ENCODE data around the gene SYNCRIP.
"Not testable (repeated sequence)": the region's sequence is repeated elsewhere in the genome, so short reads cannot be mapped to it uniquely, and the experiment has no call there.

SYNCRIP gene

DNA sequence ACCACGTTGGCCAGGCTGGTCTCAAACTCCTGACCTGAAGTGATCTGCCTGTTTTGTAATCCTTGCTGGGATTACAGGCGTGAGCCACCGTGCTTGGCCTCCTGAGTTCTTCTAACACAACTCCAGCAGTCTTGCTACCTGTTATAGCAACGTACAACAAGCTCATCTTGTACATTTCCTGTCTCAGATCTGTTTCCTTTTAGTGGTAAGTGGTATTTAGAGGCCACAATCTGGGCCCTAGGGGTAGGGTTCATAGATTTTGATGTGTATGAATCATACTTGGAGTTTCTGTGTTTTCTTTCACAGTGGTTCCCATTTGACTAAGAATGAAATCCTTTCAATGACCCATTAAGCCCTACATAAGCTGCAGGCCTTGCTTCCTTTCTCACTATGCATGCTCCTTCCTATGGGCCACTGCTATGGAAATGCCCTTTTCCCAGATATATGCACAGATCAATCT, 27.1 kb upstream of the SYNCRIP start:
- DNase-seq, result no peak

DNA sequence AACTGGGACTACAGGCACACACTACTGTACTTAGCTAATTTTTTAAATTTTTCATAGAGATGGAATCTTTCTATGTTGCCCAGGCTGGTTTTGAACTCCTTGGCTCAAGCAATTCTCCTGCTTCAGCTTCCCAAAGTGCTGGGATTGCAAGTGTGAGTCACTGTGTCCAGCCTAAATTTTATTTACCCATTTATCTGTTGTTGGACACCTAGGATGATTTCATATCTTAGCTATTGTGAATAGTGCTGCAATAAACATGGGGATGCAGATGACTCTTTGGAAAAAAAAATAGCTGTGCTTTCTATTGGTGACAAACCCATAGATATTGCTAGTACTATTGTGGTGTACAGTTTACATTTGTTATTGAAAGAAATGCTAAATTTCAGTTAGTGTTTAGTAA, 19.6 kb upstream of the SYNCRIP start:
- no peak for DNase-seq

DNA sequence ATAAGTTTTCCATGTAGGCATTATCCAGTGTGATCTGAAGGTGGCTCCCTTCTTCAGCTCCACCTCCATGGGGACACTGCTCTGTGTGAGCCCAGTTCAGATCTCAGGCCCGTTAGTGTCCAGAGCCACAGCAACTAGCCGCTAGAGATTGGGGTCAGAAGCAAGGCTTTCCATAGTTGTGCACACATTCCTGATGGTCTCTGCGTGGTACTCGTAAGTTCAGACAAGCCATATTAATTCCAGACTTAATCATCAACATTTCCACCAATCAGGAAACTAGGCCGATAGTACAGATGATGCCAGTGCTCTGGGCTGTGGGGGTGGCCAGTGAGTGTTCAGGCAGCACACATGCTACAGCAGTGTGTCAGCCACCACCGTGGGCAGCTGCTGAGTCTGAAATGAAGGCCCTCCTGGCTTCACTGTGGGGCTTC, 17.5 kb upstream of the SYNCRIP start:
- DNase-seq, result no peak

DNA sequence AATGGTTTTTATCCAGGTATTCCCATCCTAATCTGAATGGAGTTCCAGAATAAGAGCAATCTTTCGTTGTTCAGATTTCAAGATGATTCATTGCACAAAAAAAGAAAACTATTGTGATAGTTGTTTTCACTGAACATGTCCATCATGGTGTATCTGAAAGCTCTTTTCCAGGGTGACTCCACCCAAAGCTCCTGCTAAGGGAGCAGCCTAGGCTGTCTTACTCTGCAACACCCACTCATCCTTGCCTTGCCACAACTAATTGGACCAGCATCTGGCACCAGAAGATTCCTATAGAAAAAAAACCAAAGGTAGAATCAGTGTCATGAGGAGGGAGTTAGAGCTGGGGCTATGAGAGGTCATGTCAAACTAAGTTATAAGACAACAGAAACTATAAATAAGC, 7.9 kb upstream of the SYNCRIP start:
- no peak for DNase-seq

DNA sequence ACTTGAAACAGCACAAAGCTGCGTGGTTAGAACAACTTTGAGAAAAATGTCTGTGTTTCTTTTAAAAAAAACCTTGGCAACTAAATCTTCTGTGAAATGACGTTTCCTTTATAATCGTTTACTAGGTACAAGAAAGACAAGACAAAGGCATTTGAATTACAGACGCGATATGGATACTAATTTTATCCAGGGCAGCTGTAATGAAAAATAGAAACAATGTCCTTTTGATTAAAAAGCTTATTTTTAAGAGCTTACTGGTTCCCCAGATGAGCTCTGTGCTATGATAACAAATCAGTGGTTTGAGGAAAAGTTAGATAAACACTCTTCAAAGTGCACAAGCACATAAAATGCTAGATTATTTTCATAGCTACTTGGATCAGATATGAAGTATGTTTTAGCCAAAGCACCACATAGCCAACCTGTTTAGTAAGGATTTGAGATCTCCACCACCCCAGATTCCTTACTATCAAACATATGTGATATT, 1.6 kb upstream of the SYNCRIP start:
- no peak for DNase-seq

DNA sequence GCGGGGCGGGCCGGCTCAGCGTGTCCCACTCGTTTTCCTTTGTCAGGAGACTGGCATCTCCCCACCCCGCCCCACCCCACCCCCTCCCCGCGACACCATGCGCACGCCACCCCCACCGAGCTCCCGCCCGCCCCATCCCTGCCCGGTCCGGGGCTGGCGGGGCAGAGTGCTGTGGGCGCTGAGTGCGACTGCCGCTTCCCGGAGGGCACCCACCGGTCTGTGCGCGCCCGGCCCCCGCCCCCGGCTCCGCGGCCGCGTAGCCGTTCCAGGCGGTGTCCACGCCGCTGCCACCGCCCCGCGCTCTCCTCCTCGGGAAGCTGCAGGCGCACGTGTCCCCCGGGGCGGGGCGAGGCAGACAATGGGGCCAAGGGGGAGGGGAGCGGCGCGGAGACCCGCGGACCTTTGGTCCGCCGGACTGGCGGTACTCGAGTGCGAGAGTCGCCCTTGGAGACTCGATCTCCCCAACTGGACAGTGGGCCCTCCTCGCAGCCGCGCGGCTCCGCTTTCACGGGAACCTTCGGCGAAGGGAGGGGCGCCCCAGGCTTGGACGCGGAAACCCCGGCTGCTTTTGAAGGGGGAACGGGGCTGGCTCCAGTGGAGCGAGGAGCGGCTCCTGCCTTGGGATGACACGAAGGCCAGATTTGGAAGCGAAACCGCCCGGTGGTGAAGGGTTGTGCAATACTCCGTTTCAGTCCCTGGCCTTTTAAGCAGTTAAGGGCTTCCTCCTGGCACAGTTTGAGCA, 1.0 kb upstream of the SYNCRIP start:
- DNase-seq, result peak; percentile 61

DNA sequence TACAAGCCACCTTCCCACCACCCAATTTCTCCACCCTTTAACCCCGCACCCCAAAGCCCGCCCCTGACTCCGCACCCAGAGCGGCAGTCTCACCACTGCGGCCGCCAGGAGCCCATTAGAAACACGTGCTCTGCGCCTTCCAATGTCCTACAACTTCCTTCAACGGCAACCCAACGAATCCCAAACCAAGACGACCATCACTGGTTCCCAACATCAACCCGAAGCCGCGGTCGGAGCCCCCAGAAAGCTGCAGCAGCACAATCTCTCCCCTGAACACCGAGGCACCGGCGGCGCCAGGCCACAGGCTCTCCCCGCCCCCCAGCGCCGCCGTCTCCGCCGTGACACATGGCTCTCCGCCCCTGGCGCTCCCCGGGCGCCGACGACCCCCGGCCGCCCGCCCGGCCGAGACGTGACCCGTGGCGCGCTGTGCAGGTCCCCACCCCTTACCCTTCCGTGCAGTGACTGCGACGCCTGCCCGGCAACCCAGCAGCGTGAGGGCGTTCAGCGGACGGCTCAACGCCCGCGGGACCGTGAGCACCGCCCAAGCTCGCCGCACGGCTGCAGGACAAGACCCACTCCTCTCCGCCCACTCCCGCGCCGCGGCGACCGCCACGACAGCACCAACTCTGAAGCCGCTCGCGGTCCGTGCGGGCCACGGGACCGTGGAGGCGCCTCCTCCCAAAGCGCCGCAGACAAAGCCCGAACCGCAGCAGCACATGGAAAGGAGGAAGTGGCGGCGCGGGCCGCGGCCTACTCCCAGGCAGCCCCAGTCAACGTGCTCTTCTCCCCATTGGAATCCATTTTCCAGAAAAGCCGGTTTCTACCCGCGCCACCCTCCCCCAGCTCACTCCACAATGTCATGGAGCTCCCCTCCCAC, 551 bp downstream of the SYNCRIP start:
- no peak for DNase-seq

DNA sequence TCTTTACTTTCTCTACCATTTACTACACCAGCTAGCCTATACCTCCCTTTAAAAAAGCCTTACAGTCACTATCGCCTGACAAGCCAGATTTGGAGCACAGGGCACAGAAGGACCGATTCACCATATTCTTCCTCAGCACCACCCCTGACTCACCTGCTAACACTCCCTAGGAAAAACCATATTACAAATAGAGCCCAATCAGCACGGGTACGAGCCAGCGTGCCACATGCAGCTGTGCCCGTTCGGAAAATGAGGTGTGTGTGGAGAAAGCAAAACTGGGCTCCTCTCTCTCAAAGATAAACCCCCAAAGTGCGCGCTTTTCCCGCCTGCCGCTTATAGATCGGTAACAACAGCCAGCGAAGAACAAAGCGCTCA, 1.2 kb downstream of the SYNCRIP start:
- DNase-seq, result no peak

DNA sequence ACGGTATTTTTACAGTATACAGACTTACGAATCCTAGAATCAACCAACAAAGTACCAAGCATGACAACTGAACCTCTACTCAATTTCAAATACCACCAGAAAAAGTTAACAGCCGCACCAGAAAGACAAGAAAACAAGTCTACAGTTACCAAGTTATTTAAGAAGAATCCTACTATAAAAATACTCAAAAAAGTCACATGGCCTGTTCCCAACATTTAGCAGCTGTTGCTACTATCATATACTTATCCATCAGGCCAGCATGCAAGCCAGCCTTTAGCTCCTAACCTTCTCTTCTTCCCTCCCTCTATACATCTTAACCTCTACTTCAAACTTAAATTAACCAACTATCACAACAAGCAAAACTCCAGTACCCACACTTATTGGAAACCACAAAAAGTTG, 1.9 kb downstream of the SYNCRIP start:
- DNase-seq, result no peak

DNA sequence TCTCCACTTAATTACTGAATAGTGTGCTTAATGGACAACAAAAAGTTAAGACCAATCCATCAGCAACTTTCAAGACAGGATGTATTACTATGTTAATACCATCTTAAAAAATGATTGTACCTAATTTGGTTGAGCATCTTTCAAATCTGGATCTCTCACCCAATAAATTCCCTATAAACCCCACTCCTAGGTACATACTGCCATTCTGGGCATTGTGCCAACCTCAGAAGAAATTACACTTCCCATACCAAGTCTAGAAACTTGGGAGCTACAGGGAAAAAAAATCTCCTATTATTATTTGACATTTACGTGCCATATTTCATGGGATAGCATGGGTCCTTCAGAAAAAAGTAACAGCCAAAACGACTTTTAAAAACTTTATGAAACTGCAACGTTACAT, 5.1 kb downstream of the SYNCRIP start:
- DNase-seq, result no peak

DNA sequence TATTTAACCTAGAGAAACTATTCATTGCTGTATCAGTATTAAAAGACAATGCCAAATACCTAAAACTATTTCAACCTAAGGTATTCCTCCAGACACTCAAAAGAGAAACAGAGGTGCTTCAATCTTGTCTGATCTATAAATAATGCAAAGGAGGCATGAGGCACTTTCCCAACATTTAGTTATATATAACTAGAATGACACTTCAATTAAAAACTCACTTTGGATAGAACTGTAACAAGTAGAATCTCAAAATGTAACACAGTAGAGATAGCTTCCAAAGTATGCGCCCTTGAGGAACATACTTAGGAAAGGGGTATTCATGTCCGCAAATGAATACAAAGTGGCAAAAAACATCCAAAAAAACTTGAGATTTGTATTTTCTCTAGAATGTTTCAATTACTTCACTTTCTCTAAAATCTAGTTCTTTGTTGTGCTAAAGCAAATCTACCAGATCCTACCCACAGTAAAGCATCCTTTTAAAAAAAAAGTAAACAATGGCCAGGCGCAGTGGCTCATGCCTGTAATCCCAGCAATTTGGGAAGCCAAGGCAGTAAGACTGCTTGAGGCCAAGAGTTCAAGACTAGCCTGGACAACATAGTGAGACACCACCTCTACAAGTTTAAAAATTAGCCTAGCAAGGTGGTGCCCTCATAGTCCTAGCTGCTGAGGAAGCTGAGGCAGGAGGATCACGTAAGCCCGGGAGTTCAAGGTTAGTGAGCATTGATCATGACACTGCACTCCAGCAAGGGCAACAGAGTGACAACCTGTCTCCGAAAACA, 10.3 kb downstream of the SYNCRIP start:
- no peak for DNase-seq

DNA sequence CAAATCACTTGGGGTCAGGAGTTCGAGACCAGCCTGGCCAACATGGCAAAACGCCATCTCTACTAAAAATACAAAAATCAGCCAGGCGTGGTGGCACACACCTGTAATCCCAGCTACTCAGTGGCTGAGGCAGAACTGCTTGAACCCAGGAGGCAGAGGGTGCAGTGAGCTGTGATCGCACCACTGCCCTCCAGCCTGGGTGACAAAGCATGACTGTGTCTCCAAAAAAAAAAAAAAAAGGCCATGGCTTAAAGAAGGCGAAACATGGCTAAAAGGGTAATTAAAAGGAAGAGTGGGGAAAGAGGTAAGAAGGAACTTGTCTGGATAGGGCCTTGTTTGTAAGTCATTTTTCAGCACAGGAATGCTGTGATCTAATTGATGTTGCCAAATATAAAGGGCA, 11.6 kb downstream of the SYNCRIP start:
- DNase-seq, result not testable (repeated sequence)

DNA sequence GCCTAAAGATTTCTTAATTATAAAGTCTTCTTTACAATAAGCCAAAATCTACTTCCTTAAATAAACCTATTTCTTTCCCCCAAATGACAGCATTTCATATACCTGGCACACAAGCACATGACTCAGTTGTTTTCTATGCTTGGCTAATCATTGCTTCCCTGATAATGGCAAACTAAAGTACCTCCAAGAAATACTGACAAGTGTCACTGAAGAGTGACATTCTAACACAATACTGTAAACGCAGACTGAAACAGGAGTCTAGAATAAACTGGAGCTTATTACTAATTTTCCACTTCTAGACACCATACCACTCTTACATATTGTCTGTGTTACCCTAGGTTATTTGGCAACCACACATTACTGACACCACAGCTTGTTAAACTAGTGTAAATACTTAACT, 14.3 kb downstream of the SYNCRIP start:
- DNase-seq, result no peak

DNA sequence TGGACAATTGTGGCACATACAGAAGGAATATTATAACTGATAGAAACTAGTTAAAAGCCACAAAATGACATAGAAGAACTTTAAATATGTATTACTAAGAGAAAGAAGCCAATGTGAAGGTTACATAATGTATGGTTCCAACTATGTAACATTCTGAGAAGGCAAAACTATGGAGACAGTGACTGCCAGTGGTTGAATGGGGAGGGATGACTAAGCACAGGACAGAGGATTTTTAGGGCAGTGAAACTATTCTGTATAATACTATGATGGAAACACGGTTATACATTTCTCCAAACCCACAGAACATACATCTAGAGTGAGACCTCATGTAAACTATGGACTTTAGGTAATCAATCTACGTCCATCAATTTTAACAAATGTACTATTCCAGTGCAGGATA, 22.4 kb downstream of the SYNCRIP start:
- DNase-seq, result no peak

DNA sequence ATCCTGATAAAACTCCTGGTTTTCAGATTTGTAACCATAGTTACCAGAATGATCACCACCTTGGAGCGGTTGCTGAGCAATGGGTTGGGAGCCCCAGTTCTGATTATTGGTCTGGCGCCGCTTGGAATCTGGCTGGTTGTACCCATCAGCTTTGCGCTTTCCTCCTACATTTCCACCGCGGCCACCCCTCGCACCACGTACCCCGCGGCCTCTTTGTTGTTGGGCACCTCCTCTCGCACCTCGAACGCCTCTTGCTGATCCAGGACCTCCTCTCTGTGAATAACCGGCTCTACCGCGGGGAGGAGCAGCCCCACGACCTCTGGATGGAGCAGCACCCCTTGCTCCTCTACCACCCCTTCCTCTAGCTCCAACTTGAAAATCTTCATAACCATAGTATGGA, 27.9 kb downstream of the SYNCRIP start:
- DNase-seq, result no peak

DNA sequence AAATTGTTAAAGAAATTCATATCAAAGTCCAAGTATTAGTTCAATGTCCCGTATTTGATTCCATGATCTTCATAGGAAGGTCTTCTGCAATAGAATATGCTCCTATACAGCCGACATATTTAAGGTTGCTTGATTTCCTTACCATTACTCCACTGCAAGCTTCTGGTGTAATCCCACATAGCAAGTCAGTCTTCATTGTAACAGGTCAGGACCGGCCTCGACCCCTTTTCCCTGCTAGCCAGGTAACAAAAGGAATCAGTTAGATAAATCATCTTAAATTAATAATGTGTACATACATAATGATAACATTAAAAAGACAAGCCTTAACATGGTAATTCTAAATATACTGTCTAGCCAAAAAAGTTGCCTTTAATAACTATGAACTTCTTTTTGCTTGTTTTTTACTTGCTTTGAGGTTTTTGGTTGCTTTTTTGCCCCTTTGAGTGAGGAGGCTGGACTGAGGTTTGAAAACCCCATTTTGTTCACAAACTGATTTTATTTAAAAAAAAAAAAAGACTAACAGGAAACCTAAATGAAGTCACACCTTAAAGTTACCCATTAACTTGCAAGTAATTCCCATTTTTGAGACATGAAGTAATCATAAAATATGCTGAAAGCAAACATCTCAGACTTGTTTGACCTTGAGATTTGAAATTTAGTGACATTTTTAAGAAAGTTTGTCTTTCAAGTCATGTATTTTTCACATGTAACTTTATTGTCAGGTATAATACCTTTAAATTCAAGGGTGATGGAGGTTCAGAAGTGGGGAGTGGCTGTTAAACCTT, 29.8 kb downstream of the SYNCRIP start:
- DNase-seq, result no peak

DNA sequence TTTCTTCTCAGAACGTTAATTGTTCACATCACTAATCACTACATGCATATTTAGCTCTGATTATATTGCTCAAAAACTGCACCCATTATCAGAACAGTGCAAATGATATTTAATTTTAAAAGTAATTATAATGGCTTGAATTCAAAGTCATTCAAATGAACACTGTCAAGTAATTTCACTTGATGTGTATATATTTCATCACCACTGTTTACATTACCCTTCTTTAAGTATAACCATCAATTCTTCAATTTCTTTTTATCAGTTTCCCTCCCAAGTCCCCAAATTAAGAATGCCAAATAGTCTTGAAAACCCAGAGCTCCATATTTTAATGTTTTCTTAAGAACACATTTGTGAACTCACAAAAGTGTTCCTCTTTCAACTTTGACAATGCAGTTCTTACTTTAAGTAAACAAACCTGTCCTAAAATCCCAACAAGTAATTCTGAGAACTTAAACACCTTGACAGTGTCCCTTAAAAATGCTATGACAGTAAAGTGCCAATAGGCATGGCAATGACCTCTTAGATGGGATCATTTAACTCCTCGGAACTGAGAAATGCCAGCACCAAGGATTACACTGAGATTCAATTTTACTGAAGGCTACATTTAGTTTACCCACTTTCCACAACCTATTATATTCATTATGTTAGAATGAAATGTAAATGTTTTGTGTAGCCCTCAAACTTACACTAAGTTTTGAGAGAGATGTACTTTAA, 32.3 kb downstream of the SYNCRIP start:
- no peak for DNase-seq

DNA sequence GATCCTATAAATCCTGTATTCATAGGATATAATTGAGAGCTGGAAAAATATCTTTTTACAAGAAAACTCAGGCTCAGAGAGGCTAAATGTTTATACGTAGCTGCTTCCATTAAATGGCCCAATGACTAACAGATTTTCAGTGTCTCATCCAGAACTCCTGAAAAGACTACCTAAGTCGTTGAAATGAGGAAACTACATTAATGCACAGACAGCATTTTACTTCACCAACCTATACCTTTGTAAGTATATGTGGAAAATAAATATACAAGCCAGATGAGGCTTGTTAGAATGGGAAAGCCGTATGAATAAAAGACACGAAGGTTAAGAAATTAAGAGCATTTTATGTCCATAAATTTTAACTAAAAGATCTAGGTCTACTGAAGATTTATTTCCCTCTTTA, 40.6 kb downstream of the SYNCRIP start:
- no peak for DNase-seq

DNA sequence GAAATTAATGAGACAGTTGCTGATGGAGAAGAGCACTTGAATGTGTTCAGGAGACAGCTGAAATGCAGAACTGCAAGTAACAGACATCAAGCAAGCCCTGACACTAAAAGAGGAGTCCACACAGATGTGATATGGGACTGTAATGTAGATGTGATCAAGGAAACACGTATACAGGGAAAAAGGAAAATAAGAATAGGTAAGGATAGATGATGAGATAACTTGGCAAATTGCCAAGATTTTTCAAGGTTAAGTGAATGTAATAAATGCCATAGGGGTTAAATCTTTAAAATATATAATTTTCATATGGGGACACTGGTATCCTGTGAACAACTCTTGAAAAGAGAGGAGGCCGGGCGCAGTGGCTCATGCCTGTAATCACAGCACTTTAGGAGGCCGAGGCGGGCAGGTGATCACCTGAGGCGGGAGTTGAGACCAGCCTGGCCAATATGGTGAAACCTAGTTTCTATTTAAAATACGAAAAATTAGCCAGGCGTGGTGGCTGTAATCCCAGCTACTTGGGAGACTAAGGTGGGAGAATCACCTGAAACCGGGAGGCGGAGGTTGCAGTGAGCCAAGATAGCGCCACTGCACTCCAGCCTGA, 41.9 kb downstream of the SYNCRIP start:
- DNase-seq, result no peak

DNA sequence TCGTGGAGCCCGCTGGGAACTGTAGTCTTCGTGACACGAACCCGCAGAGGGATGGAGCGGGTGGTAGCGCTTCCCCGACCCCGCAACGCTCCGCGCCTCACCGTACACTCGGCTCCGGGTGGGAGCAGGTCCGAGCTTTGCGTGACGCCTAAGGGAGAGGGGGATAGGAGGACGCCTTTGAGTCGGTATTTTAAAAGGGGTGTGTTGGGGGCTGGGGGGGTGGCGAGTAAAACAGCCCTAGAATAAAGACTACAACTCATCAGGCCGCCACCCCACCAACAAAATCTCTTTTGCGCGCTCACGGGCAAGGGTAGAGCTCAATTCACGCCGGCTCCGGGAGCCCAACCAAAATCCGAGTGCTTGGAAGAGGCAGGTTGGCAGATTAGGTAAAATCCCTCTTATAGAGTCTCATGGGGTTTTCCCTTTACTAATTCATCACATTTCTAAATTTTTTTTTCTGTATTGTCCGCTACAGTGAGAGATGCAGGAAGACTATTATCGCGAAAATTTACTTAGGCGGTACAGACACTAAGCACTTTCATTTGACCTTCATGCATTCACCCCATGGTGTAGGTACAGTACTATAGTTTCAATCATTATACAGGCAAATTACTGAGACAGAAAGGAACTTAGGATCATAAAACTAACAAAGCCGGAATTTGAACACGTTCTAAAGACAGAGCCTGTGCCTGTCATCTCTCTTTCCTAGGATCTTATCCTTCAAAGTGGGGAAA, 48.3 kb downstream of the SYNCRIP start:
- no peak for DNase-seq
